Psoas muscle (tissue), 8 donors: Measurements from ENCODE around the gene SLC26A3. TPM values are rescaled to one million over a fixed set of nuclear protein-coding genes. Genes with fewer than 3 reads are reported as not detected.

ENCODE experiments used
- ATAC-seq, 4 donors: fragments of 200-7000 bp; cut with Tn5 transposase; one replicate each; pipeline ENCODE4 v1.9.1; 2020; ENCODE audit warnings: moderate library complexity in 3 of 4, mild to moderate bottlenecking in 2 of 4
- DNase-seq, 2 donors: peaks; one replicate each; pipeline ENCODE4 v3.0.0-alpha.2; 2020
- H3K27ac ChIP-seq: fragments of 200-600 bp; one replicate; pipeline ENCODE4 v1.8.0; 2022
- H3K27me3 ChIP-seq, 3 donors: fragments of 200-600 bp in 1 of 3; one replicate each; pipeline versions ENCODE4 v1.6.1 to v1.8.0; 2013 to 2022; ENCODE audit warnings: low read length in 2 of 3, mild to moderate bottlenecking in 2 of 3, moderate library complexity in 1 of 3; ENCODE audit not compliant: insufficient read depth in 3 of 3
- H3K36me3 ChIP-seq, 2 donors: fragments of 200-600 bp in 1 of 2; one replicate each; pipeline versions ENCODE4 v1.6.1 to v1.8.0; 2013 to 2022; ENCODE audit warnings: low read depth in 1 of 2, mild to moderate bottlenecking in 1 of 2, moderate library complexity in 1 of 2; ENCODE audit not compliant: insufficient read depth in 1 of 2
- H3K4me1 ChIP-seq: fragments of 200-600 bp; one replicate; pipeline ENCODE4 v1.8.0; 2022
- H3K4me3 ChIP-seq: fragments of 200-600 bp; one replicate; pipeline ENCODE4 v1.8.0; 2022; ENCODE audit warnings: mild to moderate bottlenecking
- H3K9me3 ChIP-seq: fragments of 200-600 bp; one replicate; pipeline ENCODE4 v1.8.0; 2022
- CTCF ChIP-seq: fragments of 200-600 bp; IDR thresholded peaks from one replicate; pipeline ENCODE4 v1.8.0; 2022; ENCODE audit warnings: antibody characterized with exemption
- WGBS, 3 donors: extraction: QIAGEN DNeasy Blood & Tissue Kit; methylation state at CpG; one replicate each; pipeline versions ENCODE4 v1.1.6 to v1.1.7; 2013; 5-methylcytosine and 5-hydroxymethylcytosine counted together
- intact Hi-C, 2 donors: fragments of 100-400 bp; cut with DNase I; formaldehyde crosslinking; loops; one replicate each; pipeline versions ENCODE4 v1.11.0 to v1.14.2; 2022
- polyA plus RNA-seq, 3 donors: library from polyadenylated mRNA; stranded (reverse); fragments of 200-250 nt; gene quantifications; one replicate each; pipeline ENCODE4 v1.2.3, GENCODE V29; 2013
- total RNA-seq, 4 donors: library from RNA; stranded (reverse); fragmentation: NEBNext Ultra II Directional in 2 of 4; extraction: Animal tissue kit (Norgen Biotek cat#: 25700) in 2 of 4; gene quantifications; one replicate each; pipeline versions ENCODE4 v1.2.1 to v1.2.4, GENCODE V29; 2021 to 2023
- donor health status: healthy with polysubstance abuse.
- donor health status: DM: no; HTN: no; CAD: no; lungs with moderate emphysema.
- donor health status: Bipolar disorder and iron deficiency.
- donor health status: healthy.
- donor health status: DM: yes; HTN: yes; CAD: no.
- donor health status: DM: no; HTN: no; CAD: no.
- donor health status: DM: no; HTN: no; CAD: no.
- donor health status: DM: yes; HTN: yes; CAD: no.

The SLC26A3 gene
- total and polyA plus RNA-seq, 7 donors = 0.10 to 0.29 (median 0.18) TPM; not detected in 3

GRCh38 chr7:107792364-107792763 lies 10.7 kb downstream of the SLC26A3 start:
- no peak for TF ChIP-seq CTCF
- no peaks in the 10 kb centered on the region for H3K36me3 ChIP-seq
- H3K4me3 ChIP-seq = no peak overlapping the region
- ATAC-seq = no peak
- intact Hi-C loops = no loop called here
- no peaks in the 10 kb centered on the region for H3K9me3 ChIP-seq
- no peak overlapping the region for H3K27ac ChIP-seq
- no peaks in the 10 kb centered on the region for H3K4me1 ChIP-seq
- WGBS, 3 donors = 78 to 88% (median 86%) methylated on average over 6 of the region's 6 CpGs
- no peaks in the 10 kb centered on the region for H3K27me3 ChIP-seq
- no peak for DNase-seq

- no peak for TF ChIP-seq CTCF
- Histone ChIP-seq H3K4me3 (no peak overlapping the region), H3K27me3 (no peaks in the 10 kb centered on the region), H3K4me1 (no peaks in the 10 kb centered on the region), H3K36me3 (no peaks in the 10 kb centered on the region), H3K27ac (no peak overlapping the region), H3K9me3 (no peaks in the 10 kb centered on the region)
- 88 to 93% (median 92%) methylated on average over 6 of the region's 6 CpGs for WGBS, 3 donors
- intact Hi-C loops = no loop called here
- no peak for ATAC-seq
- no peak for DNase-seq
Observed at GRCh38 chr7:107789647-107790046, 13.4 kb downstream of the SLC26A3 start.

GRCh38 chr7:107788662-107789061 lies 14.4 kb downstream of the SLC26A3 start:
- Histone ChIP-seq H3K27ac (no peak overlapping the region), H3K9me3 (no peaks in the 10 kb centered on the region), H3K27me3 (no peaks in the 10 kb centered on the region), H3K36me3 (no peaks in the 10 kb centered on the region), H3K4me3 (no peak overlapping the region), H3K4me1 (no peaks in the 10 kb centered on the region)
- no peak for ATAC-seq
- WGBS, 3 donors = 68 to 76% (median 72%) methylated on average over 3 of the region's 3 CpGs
- intact Hi-C loops = no loop called here
- no peak for TF ChIP-seq CTCF
- DNase-seq = no peak

- H3K4me1 ChIP-seq = no peaks in the 10 kb centered on the region
- intact Hi-C loops = no loop called here
- no peak overlapping the region for H3K4me3 ChIP-seq
- WGBS, 3 donors = 79 to 89% (median 88%) methylated on average over 1 of the region's 1 CpG
- H3K36me3 ChIP-seq = no peaks in the 10 kb centered on the region
- H3K27ac ChIP-seq = no peak overlapping the region
- no peak for TF ChIP-seq CTCF
- ATAC-seq = no peak
- no peak for DNase-seq
- no peaks in the 10 kb centered on the region for H3K9me3 ChIP-seq
- no peaks in the 10 kb centered on the region for H3K27me3 ChIP-seq
Observed at GRCh38 chr7:107788216-107788615, 14.8 kb downstream of the SLC26A3 start.

GRCh38 chr7:107785926-107786325 lies 17.1 kb downstream of the SLC26A3 start:
- H3K4me1 ChIP-seq = no peaks in the 10 kb centered on the region
- no peaks in the 10 kb centered on the region for H3K9me3 ChIP-seq
- DNase-seq = no peak
- TF ChIP-seq CTCF = no peak
- intact Hi-C loops = no loop called here
- no peaks in the 10 kb centered on the region for H3K27me3 ChIP-seq
- 25 to 49% (median 43%) methylated on average over 2 of the region's 2 CpGs for WGBS, 3 donors
- no peaks in the 10 kb centered on the region for H3K36me3 ChIP-seq
- H3K4me3 ChIP-seq = no peak overlapping the region
- no peak for ATAC-seq
- H3K27ac ChIP-seq = no peak overlapping the region
